Body of pancreas (tissue), 4 donors: Measurements from ENCODE around the gene NRF1.

ENCODE experiments used
- POLR2A ChIP-seq, 3 donors: fragments of 450-650 bp; IDR thresholded peaks; one replicate each; pipeline ENCODE4 v1.6.1; 2016; ENCODE audit warnings: antibody characterized with exemption in 3 of 3, mild to moderate bottlenecking in 2 of 3
- TF ChIP-seq, protein P1 (sequence below), 7 experiments: fragments of 450-650 bp in 4 of 7; fragments of 200-600 bp in 3 of 7; sonication (generic) in 3 of 7; IDR thresholded peaks; one replicate each; pipeline ENCODE4 v1.5.1; 2016 to 2019; ENCODE audit warnings: antibody characterized with exemption in 7 of 7

- TF ChIP-seq, protein P1, sequence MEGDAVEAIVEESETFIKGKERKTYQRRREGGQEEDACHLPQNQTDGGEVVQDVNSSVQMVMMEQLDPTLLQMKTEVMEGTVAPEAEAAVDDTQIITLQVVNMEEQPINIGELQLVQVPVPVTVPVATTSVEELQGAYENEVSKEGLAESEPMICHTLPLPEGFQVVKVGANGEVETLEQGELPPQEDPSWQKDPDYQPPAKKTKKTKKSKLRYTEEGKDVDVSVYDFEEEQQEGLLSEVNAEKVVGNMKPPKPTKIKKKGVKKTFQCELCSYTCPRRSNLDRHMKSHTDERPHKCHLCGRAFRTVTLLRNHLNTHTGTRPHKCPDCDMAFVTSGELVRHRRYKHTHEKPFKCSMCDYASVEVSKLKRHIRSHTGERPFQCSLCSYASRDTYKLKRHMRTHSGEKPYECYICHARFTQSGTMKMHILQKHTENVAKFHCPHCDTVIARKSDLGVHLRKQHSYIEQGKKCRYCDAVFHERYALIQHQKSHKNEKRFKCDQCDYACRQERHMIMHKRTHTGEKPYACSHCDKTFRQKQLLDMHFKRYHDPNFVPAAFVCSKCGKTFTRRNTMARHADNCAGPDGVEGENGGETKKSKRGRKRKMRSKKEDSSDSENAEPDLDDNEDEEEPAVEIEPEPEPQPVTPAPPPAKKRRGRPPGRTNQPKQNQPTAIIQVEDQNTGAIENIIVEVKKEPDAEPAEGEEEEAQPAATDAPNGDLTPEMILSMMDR (IDR thresholded peaks at IDR 0.05): no peak
- no peak for TF ChIP-seq POLR2A (IDR thresholded peaks at IDR 0.05)
Measured at GRCh38 chr7:129721068-129721467, 109.5 kb downstream of the NRF1 start.
